ENCODE data around the gene MPDZ.

MPDZ gene

GRCh38 chr9:13215791-13216554 is 63.5 kb downstream of the MPDZ start:
- peaks cover 5% of the 10 kb centered on the region for H3K36me3 ChIP-seq (ENCODE audit: insufficient read depth, low read length)
- no peaks in the 10 kb centered on the region for H3K9me3 ChIP-seq (ENCODE audit: low read length)

DNA sequence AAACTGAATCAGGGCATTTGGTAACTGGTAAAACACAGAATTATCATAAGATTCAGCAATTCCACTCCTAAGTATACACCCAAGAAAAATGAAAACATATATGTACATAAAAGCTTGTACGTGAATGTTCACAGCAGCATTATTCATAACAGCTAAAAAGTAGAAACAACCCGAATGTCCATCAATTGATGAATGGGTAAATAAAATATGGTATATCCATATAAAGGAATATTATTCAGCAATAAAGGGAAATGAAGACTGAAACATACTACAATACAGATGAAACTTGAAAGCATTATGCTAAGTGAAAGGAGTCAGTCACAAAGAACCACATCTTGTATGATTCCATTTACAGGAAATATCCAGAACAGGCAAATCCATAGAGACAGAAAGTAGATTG is 65.5 kb downstream of the MPDZ start:
- peaks cover 6% of the 10 kb centered on the region for H3K36me3 ChIP-seq (ENCODE audit: insufficient read depth, low read length)

More at GRCh38 chr9:13215791-13216554, 63.5 kb downstream of the MPDZ start:
- H3K27me3 ChIP-seq (ENCODE audit: control insufficient read depth in 1 of 2, insufficient read depth in 2 of 2, low read length in 2 of 2): no peaks in the 10 kb centered on the region
- H3K27ac ChIP-seq (ENCODE audit: low read depth, low read length): no peak overlapping the region
- no peak overlapping the region for H3K4me3 ChIP-seq (ENCODE audit: low read depth in 1 of 2, low read length in 2 of 2)
- H3K9ac ChIP-seq (ENCODE audit: low read length): no peak overlapping the region
- no peaks in the 10 kb centered on the region for H3K4me1 ChIP-seq (ENCODE audit: insufficient read depth, low read length)

DNA sequence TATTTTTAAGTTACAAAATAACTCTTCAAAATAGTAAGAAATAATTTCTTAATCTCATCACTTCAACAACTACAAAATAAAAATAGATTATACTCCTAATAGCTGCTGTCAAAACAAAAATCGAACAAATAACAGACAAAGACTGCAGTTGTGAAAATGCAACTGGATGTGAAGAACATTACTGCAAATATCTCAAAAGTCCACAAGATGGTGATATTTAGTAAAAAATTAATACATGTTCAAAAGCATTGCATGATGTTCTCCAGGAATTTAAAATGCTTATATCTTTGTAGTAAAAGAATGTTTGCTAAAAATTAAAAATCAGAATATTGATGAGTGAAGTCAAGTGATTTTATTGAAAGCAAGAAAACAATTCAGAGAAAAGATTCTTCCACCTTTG is 66.2 kb downstream of the MPDZ start:
- Histone ChIP-seq H3K4me3 (ENCODE audit: low read depth in 1 of 2, low read length in 2 of 2) (no peak overlapping the region), H3K27ac (ENCODE audit: low read depth, low read length) (no peak overlapping the region), H3K9me3 (ENCODE audit: low read length) (no peaks in the 10 kb centered on the region), H3K4me1 (ENCODE audit: insufficient read depth, low read length) (no peaks in the 10 kb centered on the region), H3K27me3 (ENCODE audit: control insufficient read depth in 1 of 2, insufficient read depth in 2 of 2, low read length in 2 of 2) (no peaks in the 10 kb centered on the region), H3K36me3 (ENCODE audit: insufficient read depth, low read length) (peaks cover 9% of the 10 kb centered on the region), H3K9ac (ENCODE audit: low read length) (no peak overlapping the region)

More for the DNA sequence above, 65.5 kb downstream of the MPDZ start:
- Histone ChIP-seq H3K27me3 (ENCODE audit: control insufficient read depth in 1 of 2, insufficient read depth in 2 of 2, low read length in 2 of 2) (no peaks in the 10 kb centered on the region), H3K9ac (ENCODE audit: low read length) (no peak overlapping the region), H3K4me1 (ENCODE audit: insufficient read depth, low read length) (no peaks in the 10 kb centered on the region), H3K27ac (ENCODE audit: low read depth, low read length) (no peak overlapping the region), H3K4me3 (ENCODE audit: low read depth in 1 of 2, low read length in 2 of 2) (no peak overlapping the region), H3K9me3 (ENCODE audit: low read length) (no peaks in the 10 kb centered on the region)

DNA sequence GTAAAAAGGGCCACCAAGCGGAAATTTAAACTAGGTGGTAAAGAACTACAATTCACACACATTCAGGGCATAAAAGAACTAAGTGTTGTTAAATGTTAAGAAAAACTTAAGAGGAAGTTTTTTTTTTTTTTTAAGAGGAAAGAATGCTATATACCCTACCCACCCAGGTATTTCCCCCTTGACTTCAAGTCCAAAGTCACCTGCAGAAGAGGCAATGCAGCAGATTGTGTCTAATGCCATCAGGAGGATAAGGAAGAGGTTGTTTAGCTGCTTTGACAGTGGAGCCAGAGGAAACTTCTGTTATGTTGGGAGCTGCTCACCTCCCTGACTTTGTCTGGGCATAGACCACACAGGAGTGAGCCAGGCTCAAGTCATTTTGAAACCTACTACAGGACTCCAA is 69.2 kb downstream of the MPDZ start:
- peaks cover 17% of the 10 kb centered on the region for H3K36me3 ChIP-seq (ENCODE audit: insufficient read depth, low read length)
- H3K9ac ChIP-seq (ENCODE audit: low read length): no peak overlapping the region
- no peak overlapping the region for H3K27ac ChIP-seq (ENCODE audit: low read depth, low read length)
- H3K27me3 ChIP-seq (ENCODE audit: control insufficient read depth in 1 of 2, insufficient read depth in 2 of 2, low read length in 2 of 2): no peaks in the 10 kb centered on the region
- H3K4me3 ChIP-seq (ENCODE audit: low read depth in 1 of 2, low read length in 2 of 2): no peak overlapping the region
- H3K9me3 ChIP-seq (ENCODE audit: low read length): no peaks in the 10 kb centered on the region
- H3K4me1 ChIP-seq (ENCODE audit: insufficient read depth, low read length): no peaks in the 10 kb centered on the region

DNA sequence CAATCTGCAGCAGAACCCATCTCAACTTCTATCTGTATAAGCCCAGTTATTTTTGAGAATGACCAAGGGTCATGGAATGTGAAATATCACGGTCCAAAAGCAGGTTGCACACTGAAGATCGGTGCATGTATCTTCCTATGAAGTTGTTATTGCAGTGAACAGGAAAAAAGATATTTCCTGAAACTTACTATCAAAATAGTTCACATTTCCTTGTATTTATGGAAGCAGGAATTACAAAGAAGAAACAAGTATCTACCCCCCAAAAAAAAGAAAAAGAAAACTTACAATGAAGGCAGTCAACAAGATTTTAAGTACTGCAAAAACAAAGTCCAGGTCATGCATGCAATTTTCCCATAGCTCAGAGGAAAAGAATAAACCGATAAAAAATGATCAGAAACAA is 70.0 kb downstream of the MPDZ start:
- Histone ChIP-seq H3K4me1 (ENCODE audit: insufficient read depth, low read length) (no peaks in the 10 kb centered on the region), H3K9me3 (ENCODE audit: low read length) (no peaks in the 10 kb centered on the region), H3K27me3 (ENCODE audit: control insufficient read depth in 1 of 2, insufficient read depth in 2 of 2, low read length in 2 of 2) (no peaks in the 10 kb centered on the region), H3K36me3 (ENCODE audit: insufficient read depth, low read length) (peaks cover 14% of the 10 kb centered on the region), H3K4me3 (ENCODE audit: low read depth in 1 of 2, low read length in 2 of 2) (no peak overlapping the region), H3K9ac (ENCODE audit: low read length) (no peak overlapping the region), H3K27ac (ENCODE audit: low read depth, low read length) (no peak overlapping the region)

DNA sequence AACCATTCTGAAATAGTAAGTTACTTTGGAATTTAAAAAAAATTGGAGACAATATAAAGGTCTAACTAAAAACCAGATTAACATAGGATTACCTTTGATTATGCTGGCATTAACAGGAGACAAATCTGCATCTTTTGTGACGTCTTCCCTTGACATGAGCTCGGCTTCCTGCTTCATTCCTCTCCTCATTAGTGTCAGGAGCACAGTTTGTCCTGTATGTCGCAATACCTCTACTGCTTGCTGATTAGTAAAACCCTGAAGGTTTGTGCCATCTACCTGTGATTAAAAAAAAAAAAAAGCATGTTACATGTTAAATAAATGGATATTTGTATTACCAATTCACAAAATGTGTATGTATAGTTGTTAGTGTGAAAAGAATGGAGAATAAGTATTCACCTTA is 73.7 kb downstream of the MPDZ start:
- Histone ChIP-seq H3K4me3 (ENCODE audit: low read depth in 1 of 2, low read length in 2 of 2) (no peak overlapping the region), H3K4me1 (ENCODE audit: insufficient read depth, low read length) (no peaks in the 10 kb centered on the region), H3K9ac (ENCODE audit: low read length) (no peak overlapping the region), H3K27ac (ENCODE audit: low read depth, low read length) (no peak overlapping the region), H3K36me3 (ENCODE audit: insufficient read depth, low read length) (peaks cover 37% of the 10 kb centered on the region), H3K9me3 (ENCODE audit: low read length) (no peaks in the 10 kb centered on the region), H3K27me3 (ENCODE audit: control insufficient read depth in 1 of 2, insufficient read depth in 2 of 2, low read length in 2 of 2) (no peaks in the 10 kb centered on the region)

GRCh38 chr9:13190040-13190439 is 89.5 kb downstream of the MPDZ start:
- no peak overlapping the region for H3K9ac ChIP-seq (ENCODE audit: low read length)
- H3K9me3 ChIP-seq (ENCODE audit: low read length): no peaks in the 10 kb centered on the region
- peaks cover 31% of the 10 kb centered on the region for H3K36me3 ChIP-seq (ENCODE audit: insufficient read depth, low read length)
- no peak overlapping the region for H3K4me3 ChIP-seq (ENCODE audit: low read depth in 1 of 2, low read length in 2 of 2)
- no peak overlapping the region for H3K27ac ChIP-seq (ENCODE audit: low read depth, low read length)
- H3K4me1 ChIP-seq (ENCODE audit: insufficient read depth, low read length): no peaks in the 10 kb centered on the region
- no peaks in the 10 kb centered on the region for H3K27me3 ChIP-seq (ENCODE audit: control insufficient read depth in 1 of 2, insufficient read depth in 2 of 2, low read length in 2 of 2)

GRCh38 chr9:13189362-13189761 is 90.1 kb downstream of the MPDZ start:
- no peak overlapping the region for H3K9ac ChIP-seq (ENCODE audit: low read length)
- no peaks in the 10 kb centered on the region for H3K27me3 ChIP-seq (ENCODE audit: control insufficient read depth in 1 of 2, insufficient read depth in 2 of 2, low read length in 2 of 2)
- no peak overlapping the region for H3K4me3 ChIP-seq (ENCODE audit: low read depth in 1 of 2, low read length in 2 of 2)
- H3K4me1 ChIP-seq (ENCODE audit: insufficient read depth, low read length): no peaks in the 10 kb centered on the region
- H3K9me3 ChIP-seq (ENCODE audit: low read length): no peaks in the 10 kb centered on the region
- H3K36me3 ChIP-seq (ENCODE audit: insufficient read depth, low read length): peaks cover 26% of the 10 kb centered on the region
- no peak overlapping the region for H3K27ac ChIP-seq (ENCODE audit: low read depth, low read length)

- H3K4me1 ChIP-seq (ENCODE audit: insufficient read depth, low read length): no peaks in the 10 kb centered on the region
- no peaks in the 10 kb centered on the region for H3K27me3 ChIP-seq (ENCODE audit: control insufficient read depth in 1 of 2, insufficient read depth in 2 of 2, low read length in 2 of 2)
- no peaks in the 10 kb centered on the region for H3K9me3 ChIP-seq (ENCODE audit: low read length)
- peaks cover 25% of the 10 kb centered on the region for H3K36me3 ChIP-seq (ENCODE audit: insufficient read depth, low read length)
- H3K27ac ChIP-seq (ENCODE audit: low read depth, low read length): no peak overlapping the region
- H3K9ac ChIP-seq (ENCODE audit: low read length): no peak overlapping the region
- no peak overlapping the region for H3K4me3 ChIP-seq (ENCODE audit: low read depth in 1 of 2, low read length in 2 of 2)
These were observed 92.7 kb downstream of the MPDZ start for GRCh38 chr9:13186774-13187173.

- Histone ChIP-seq H3K36me3 (ENCODE audit: insufficient read depth, low read length) (peaks cover 30% of the 10 kb centered on the region), H3K4me3 (ENCODE audit: low read depth in 1 of 2, low read length in 2 of 2) (no peak overlapping the region), H3K27me3 (ENCODE audit: control insufficient read depth in 1 of 2, insufficient read depth in 2 of 2, low read length in 2 of 2) (no peaks in the 10 kb centered on the region), H3K27ac (ENCODE audit: low read depth, low read length) (no peak overlapping the region), H3K9ac (ENCODE audit: low read length) (no peak overlapping the region), H3K9me3 (ENCODE audit: low read length) (no peaks in the 10 kb centered on the region), H3K4me1 (ENCODE audit: insufficient read depth, low read length) (no peaks in the 10 kb centered on the region)
These were observed 93.4 kb downstream of the MPDZ start for GRCh38 chr9:13186091-13186490.

GRCh38 chr9:13181652-13182051 is 97.8 kb downstream of the MPDZ start:
- no peak overlapping the region for H3K9ac ChIP-seq (ENCODE audit: low read length)
- H3K4me1 ChIP-seq (ENCODE audit: insufficient read depth, low read length): no peaks in the 10 kb centered on the region
- no peaks in the 10 kb centered on the region for H3K9me3 ChIP-seq (ENCODE audit: low read length)
- no peak overlapping the region for H3K4me3 ChIP-seq (ENCODE audit: low read depth in 1 of 2, low read length in 2 of 2)
- no peaks in the 10 kb centered on the region for H3K27me3 ChIP-seq (ENCODE audit: control insufficient read depth in 1 of 2, insufficient read depth in 2 of 2, low read length in 2 of 2)
- peaks cover 10% of the 10 kb centered on the region for H3K36me3 ChIP-seq (ENCODE audit: insufficient read depth, low read length)
- no peak overlapping the region for H3K27ac ChIP-seq (ENCODE audit: low read depth, low read length)

- no peak overlapping the region for H3K4me3 ChIP-seq (ENCODE audit: low read depth in 1 of 2, low read length in 2 of 2)
- H3K27me3 ChIP-seq (ENCODE audit: control insufficient read depth in 1 of 2, insufficient read depth in 2 of 2, low read length in 2 of 2): no peaks in the 10 kb centered on the region
- H3K36me3 ChIP-seq (ENCODE audit: insufficient read depth, low read length): peaks cover 24% of the 10 kb centered on the region
- H3K9ac ChIP-seq (ENCODE audit: low read length): no peak overlapping the region
- H3K27ac ChIP-seq (ENCODE audit: low read depth, low read length): no peak overlapping the region
- H3K9me3 ChIP-seq (ENCODE audit: low read length): no peaks in the 10 kb centered on the region
- H3K4me1 ChIP-seq (ENCODE audit: insufficient read depth, low read length): no peaks in the 10 kb centered on the region
These were observed 100.2 kb downstream of the MPDZ start for GRCh38 chr9:13179257-13179656.

All from muscle layer of colon (tissue), 2 donors.